ENCODE data around the gene GRIK4. TPM values are rescaled to one million over a fixed set of nuclear protein-coding genes. Genes with fewer than 3 reads are reported as not detected.

Gene GRIK4
- total RNA-seq, 1 donor from 2014 or later: 4.5 TPM

DNA sequence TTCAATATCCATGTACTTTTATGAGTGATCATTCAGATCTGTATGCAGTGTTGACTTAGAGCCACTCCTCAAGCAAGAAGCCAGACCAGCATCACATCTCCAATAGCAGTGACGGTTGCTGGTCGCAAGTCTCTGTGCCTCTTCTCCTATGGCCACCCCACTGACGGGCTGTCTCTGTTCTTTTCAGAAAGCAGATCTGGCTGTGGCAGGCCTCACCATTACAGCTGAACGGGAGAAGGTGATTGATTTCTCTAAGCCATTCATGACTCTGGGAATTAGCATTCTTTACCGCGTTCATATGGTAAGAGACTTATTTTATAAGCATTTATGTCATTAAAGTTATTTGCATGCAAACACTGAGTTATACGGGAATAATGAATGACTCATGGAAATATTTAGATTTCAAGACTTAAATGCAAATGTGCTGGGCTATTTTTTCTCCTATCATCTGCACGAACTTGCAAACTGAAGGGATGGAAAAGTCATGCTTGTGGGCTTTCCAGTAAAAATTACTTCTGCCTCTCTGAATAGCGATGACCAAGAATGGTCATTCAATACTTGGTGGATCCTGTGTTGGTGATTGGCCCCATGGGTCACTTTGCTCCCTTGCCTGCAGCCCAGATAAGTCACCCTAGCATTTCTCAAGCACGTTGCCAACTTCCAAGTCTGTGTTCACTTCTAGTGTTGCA, 428.8 kb downstream of the GRIK4 start:
- TF ChIP-seq, protein P1, sequence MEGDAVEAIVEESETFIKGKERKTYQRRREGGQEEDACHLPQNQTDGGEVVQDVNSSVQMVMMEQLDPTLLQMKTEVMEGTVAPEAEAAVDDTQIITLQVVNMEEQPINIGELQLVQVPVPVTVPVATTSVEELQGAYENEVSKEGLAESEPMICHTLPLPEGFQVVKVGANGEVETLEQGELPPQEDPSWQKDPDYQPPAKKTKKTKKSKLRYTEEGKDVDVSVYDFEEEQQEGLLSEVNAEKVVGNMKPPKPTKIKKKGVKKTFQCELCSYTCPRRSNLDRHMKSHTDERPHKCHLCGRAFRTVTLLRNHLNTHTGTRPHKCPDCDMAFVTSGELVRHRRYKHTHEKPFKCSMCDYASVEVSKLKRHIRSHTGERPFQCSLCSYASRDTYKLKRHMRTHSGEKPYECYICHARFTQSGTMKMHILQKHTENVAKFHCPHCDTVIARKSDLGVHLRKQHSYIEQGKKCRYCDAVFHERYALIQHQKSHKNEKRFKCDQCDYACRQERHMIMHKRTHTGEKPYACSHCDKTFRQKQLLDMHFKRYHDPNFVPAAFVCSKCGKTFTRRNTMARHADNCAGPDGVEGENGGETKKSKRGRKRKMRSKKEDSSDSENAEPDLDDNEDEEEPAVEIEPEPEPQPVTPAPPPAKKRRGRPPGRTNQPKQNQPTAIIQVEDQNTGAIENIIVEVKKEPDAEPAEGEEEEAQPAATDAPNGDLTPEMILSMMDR (IDR thresholded peaks at IDR 0.05; ENCODE audit: unreplicated experiment): no peak
- Mint-ChIP-seq H3K27me3 (ENCODE audit: unreplicated experiment) (no peaks in the 10 kb centered on the region), H3K27ac (ENCODE audit: unreplicated experiment) (no peak overlapping the region), H3K36me3 (ENCODE audit: low read depth, unreplicated experiment) (peaks cover 5% of the 10 kb centered on the region), H3K4me3 (ENCODE audit: unreplicated experiment) (no peak overlapping the region), H3K4me1 (ENCODE audit: unreplicated experiment) (peaks cover 3% of the 10 kb centered on the region), H3K9me3 (ENCODE audit: unreplicated experiment) (no peaks in the 10 kb centered on the region)
- no peak for DNase-seq (ENCODE audit: low spot score)

DNA sequence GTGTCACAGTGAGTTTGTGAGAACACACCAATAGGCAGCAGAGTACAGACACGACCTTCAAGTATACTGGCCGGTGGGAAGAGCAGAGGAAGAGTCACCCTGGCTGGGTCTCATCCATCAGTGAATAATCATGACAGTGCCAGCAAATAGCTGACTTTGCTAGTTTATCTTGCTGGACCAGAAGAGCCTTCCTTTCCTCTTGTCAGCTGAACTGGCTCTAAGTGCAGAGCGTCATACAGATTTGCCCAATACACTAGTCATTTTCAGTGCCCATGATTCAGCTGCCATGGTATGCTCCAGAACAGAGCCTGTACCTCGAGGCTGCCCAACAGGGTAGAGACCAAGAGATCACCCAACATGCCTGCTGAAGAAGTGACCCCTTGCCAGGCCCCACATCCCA, 429.5 kb downstream of the GRIK4 start:
- TF ChIP-seq, protein P1 (IDR thresholded peaks at IDR 0.05; ENCODE audit: unreplicated experiment): no peak
- Mint-ChIP-seq H3K9me3 (ENCODE audit: unreplicated experiment) (no peaks in the 10 kb centered on the region), H3K4me3 (ENCODE audit: unreplicated experiment) (no peak overlapping the region), H3K36me3 (ENCODE audit: low read depth, unreplicated experiment) (peaks cover 5% of the 10 kb centered on the region), H3K4me1 (ENCODE audit: unreplicated experiment) (peaks cover 3% of the 10 kb centered on the region), H3K27ac (ENCODE audit: unreplicated experiment) (no peak overlapping the region), H3K27me3 (ENCODE audit: unreplicated experiment) (no peaks in the 10 kb centered on the region)
- DNase-seq (ENCODE audit: low spot score): no peak

DNA sequence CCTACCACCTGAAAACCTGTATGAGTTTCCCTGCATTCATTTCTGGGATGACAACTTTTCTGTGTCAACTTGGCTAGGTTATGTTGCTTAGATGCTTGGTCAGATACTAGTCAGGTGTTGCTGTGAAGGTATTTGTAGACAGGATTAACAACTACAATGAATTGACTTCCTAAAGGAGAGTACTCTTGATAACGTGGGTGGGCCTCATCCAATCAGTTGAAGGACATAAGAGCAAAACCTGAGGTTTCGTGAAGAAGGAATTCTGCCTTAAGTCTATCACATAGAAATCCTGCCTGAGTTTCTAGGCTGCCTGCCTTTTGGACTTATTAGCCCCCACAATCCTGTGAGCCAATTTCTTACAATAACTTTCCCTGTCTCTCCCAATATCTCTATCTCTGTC, 431.2 kb downstream of the GRIK4 start:
- Mint-ChIP-seq H3K36me3 (ENCODE audit: low read depth, unreplicated experiment) (peaks cover 5% of the 10 kb centered on the region), H3K9me3 (ENCODE audit: unreplicated experiment) (no peaks in the 10 kb centered on the region), H3K27me3 (ENCODE audit: unreplicated experiment) (no peaks in the 10 kb centered on the region), H3K4me3 (ENCODE audit: unreplicated experiment) (no peak overlapping the region), H3K4me1 (ENCODE audit: unreplicated experiment) (peaks cover 3% of the 10 kb centered on the region), H3K27ac (ENCODE audit: unreplicated experiment) (no peak overlapping the region)
- no peak for DNase-seq (ENCODE audit: low spot score)
- TF ChIP-seq, protein P1 (IDR thresholded peaks at IDR 0.05; ENCODE audit: unreplicated experiment): no peak

DNA sequence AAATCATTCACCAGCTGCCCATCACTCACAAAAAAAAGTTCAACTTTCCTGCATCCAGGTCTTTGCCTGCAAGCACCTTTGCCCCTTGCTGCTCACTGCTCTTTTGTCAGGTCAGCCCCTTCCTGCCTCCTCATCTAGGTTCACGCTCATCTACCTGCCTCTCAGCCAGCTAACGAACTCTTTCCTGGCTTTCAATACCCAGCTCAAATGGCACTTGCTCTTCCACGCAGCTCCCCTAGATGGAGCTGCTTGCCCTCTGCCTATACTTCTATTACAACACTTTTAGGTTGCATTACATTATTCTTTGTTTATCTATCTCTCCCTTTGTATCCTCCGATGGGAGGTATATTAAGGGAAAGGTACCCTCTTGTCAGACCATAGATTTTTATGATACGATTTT, 433.5 kb downstream of the GRIK4 start:
- no peaks in the 10 kb centered on the region for H3K27me3 Mint-ChIP-seq (ENCODE audit: unreplicated experiment)
- peaks cover 5% of the 10 kb centered on the region for H3K36me3 Mint-ChIP-seq (ENCODE audit: low read depth, unreplicated experiment)
- no peaks in the 10 kb centered on the region for H3K9me3 Mint-ChIP-seq (ENCODE audit: unreplicated experiment)

DNA sequence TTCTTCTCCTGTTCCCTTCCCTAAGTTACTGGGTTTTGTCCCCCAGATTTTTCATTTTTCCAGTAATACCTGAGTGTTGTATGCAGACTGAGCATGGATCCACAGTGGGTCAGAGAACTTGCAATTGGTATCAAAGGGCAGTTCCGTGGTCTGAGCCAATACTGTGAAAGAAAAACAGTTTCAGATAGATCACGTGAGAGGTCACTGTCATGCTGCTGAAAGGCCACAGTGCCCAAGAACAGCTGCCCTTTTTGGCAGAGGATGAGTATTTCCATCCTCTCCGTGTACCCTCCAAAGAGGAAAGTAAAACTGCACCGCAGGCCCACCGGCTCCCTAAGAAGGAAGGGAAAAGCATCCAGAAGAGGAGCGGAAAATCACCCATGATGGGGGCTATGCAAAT, 439.3 kb downstream of the GRIK4 start:
- Mint-ChIP-seq H3K36me3 (ENCODE audit: low read depth, unreplicated experiment) (peaks cover 3% of the 10 kb centered on the region), H3K27ac (ENCODE audit: unreplicated experiment) (no peak overlapping the region), H3K9me3 (ENCODE audit: unreplicated experiment) (no peaks in the 10 kb centered on the region), H3K4me3 (ENCODE audit: unreplicated experiment) (no peak overlapping the region), H3K27me3 (ENCODE audit: unreplicated experiment) (peaks cover 2% of the 10 kb centered on the region), H3K4me1 (ENCODE audit: unreplicated experiment) (peaks cover 5% of the 10 kb centered on the region)
- DNase-seq (ENCODE audit: low spot score): no peak
- TF ChIP-seq, protein P1 (IDR thresholded peaks at IDR 0.05; ENCODE audit: unreplicated experiment): no peak

More for the DNA sequence above, 433.5 kb downstream of the GRIK4 start:
- TF ChIP-seq, protein P1 (IDR thresholded peaks at IDR 0.05; ENCODE audit: unreplicated experiment): no peak
- Mint-ChIP-seq H3K4me1 (ENCODE audit: unreplicated experiment) (no peaks in the 10 kb centered on the region), H3K27ac (ENCODE audit: unreplicated experiment) (no peak overlapping the region), H3K4me3 (ENCODE audit: unreplicated experiment) (no peak overlapping the region)
- DNase-seq (ENCODE audit: low spot score): no peak
